GM12892 (cell line): Measurements from ENCODE around the gene ANKLE1.

Experiments
- POLR2A ChIP-seq: IDR thresholded peaks from 2 replicates; pipeline ENCODE4 v1.6.1; 2011; ENCODE audit warnings: low read depth, low read length, control low read depth
- POLR2AphosphoS5 ChIP-seq: IDR thresholded peaks from 2 replicates; pipeline ENCODE4 v1.6.1; 2011; ENCODE audit warnings: low read depth, low read length, control low read depth
- TAF1 ChIP-seq: IDR thresholded peaks from 2 replicates; pipeline ENCODE4 v1.6.1; 2011; ENCODE audit warnings: low read depth, mild to moderate bottlenecking, control low read depth, low read length, borderline replicate concordance

- TF ChIP-seq POLR2A: no peak
- TF ChIP-seq POLR2AphosphoS5: no peak
- TF ChIP-seq TAF1: no peak
Observed at GRCh38 chr19:17332360-17332676, 50.6 kb downstream of the ANKLE1 start.
